Renal cortical epithelial cell (primary cell): ENCODE results near the gene CSNK1G1. TPM values are rescaled to one million over a fixed set of nuclear protein-coding genes. Genes with fewer than 3 reads are reported as not detected.
A peak's percentile ranks its signal among the peaks of the same experiment; 100 is the strongest.
"Not testable (repeated sequence)": the region's sequence is repeated elsewhere in the genome, so short reads cannot be mapped to it uniquely, and the experiment has no call there.

Experiments
- DNase-seq: peaks from one replicate; pipeline ENCODE4 v3.0.0-alpha.2; 2011; ENCODE audit warnings: low read depth
- total RNA-seq: library from RNA; depleted of rRNA; stranded (reverse); fragments of >200 nt; gene quantifications from 2 replicates; pipeline ENCODE4 v1.2.3, GENCODE V29; 2014

Gene CSNK1G1
- total RNA-seq, 1 donor from 2014 or later, result 53.5 TPM

DNA sequence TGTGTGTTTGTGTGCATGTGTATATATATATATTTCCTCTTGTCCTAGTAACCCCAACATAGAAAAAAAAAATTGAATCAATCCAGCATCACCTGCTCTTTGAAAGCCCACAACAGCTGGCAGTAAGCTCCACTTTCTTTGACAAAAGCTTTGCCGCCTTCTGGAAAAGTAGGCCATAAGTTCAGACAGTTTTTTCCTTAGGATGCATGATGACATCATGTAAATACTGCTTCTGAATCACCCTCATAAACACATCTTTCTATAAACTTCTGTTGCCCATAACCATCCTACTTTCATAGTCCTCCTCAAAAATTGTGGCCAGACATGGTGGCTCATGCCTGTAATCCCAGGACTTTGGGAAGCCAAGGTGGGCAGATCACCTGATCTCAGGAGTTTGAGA is 67.4 kb downstream of the CSNK1G1 start:
- DNase-seq, result peak; percentile 33

DNA sequence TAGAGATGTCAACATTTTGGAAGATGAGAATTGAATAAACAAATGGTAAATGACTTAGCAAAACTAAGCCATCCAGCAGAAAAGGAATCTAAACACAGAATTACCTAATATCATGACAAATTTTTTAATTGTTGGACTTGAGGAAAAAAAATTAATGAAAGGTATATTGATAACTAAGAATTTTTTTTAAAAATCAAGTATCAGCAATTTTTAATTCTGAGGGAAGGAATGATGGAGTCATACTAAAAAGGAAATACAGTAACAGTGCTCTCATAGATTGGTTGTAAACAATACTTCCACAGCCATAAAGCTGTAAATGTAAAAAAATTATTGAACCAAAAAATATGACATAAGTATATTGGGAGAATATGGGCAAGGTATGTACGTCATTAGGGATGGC is 68.0 kb downstream of the CSNK1G1 start:
- DNase-seq, result no peak

DNA sequence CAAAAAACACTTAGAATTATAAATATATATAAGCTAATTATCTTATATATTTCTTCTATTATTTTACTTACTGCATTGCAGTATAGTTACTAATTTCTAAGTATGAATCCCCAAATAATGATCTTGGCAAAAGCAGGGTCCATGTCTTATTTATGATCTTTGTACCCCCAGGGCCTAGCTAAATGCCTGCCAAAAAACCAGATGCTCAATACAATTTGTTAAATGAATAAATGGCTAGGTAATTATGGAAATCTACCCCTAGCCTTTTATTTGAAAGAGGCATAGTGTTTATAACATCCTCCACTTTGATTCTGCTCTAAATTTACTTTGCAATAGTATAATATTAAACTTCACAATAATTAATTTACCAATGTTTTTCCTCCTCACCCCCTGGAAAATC is 69.5 kb downstream of the CSNK1G1 start:
- no peak for DNase-seq

DNA sequence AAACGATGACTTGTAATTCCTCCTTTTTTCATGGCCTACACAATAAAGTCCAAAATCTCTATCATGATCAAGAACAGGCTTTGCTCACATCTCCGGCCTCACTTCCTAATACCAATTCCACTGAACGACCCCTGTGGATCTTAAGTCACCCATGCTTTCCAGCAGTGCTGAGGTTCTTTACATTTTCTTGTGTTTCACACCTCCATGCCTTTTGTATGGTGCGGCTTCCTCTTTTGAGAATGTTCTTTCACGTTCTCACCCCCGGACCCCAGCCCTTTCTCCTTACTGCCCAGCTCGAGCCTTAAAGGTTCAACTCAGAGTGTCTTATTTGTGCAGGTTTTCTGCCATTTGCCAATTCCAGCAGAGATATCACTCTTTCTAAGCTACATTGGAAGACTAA is 70.1 kb downstream of the CSNK1G1 start:
- no peak for DNase-seq

GRCh38 chr15:64285150-64285549 is 70.8 kb downstream of the CSNK1G1 start:
- DNase-seq, result no peak

DNA sequence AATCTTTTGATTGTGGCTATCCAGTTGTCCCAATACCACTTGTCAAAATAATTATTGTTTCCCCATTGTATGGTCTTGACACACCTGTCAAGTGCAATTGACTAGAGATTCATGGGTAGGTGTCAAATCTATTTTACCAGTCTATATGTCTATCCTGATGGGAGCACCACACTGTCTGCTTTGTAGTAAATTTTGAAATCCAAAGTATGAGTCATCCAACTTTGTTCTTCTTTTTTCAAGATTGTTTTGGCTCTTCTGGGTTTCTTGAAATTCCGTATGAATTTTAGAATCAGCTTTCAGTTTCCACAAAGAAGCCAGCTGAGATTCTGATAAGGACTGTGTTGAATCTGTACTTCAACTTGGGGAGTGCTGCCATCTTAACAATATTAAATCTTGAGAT is 71.9 kb downstream of the CSNK1G1 start:
- DNase-seq, result peak; percentile 75

DNA sequence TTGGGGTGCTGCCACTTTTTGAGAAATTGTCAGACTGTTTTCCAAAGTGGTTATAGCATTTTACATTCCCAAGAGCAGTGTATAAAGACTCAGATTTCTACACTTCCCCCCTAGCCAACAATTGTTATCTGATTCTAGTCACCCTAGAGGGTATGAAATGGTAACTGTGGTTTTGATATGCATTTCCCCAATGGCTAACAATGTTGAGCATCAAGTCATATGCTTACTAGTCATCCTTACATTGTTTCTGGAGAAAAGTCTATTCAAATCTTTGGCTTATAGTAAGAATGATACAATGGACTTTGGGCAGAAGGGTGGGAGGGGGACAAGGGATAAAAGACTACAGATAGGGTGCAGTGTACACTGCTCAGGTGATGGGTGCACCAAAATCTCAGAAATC is 73.3 kb downstream of the CSNK1G1 start:
- DNase-seq, result no peak

- no peak for DNase-seq
Observed at GRCh38 chr15:64279131-64279530, 76.8 kb downstream of the CSNK1G1 start.

DNA sequence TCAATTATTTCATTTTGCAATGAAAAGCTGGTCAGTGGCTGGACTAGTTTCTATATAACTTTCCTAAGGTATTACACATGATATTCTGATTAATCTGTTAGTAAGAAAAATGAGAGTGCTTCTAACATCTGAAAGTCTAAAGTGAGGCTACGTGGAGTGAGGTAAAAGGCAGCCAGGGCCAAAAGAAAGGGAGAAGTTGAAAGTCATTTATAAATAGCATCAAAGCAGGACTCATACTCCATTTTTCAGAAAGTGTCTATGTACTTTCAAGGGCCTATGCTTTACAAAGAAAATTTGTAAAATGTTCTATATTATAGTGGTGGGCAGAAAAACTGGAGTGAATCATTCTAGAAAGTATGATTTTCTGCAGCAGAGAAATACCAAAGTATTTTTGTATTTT is 80.0 kb downstream of the CSNK1G1 start:
- DNase-seq, result no peak

DNA sequence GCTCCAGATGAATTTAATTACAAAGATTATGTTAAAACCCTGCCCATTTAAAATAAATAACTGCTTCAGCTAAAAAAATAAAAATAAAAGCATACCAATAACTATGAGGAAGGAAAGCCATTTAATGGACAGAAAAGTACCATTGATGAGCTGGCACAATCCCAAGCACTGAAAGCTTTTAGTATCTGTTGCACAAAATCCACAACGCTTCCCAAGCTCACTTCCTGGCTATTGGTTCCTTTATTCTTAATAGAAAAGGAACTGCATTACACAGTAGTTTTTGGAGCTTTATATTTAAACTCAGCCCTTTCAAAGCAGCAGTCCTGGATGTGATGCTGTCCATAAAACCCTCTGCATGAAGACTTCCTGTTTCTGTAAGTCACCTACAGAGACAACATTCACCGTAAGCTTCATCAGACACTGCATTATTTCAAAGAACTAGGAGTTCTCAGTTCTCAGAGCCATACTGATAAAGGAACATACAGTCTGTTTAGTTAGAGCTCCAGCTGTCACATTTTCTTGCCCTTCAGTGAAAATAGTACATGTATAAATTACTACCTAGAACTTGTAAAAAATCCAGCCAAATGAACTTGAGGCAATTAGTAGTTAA is 81.5 kb downstream of the CSNK1G1 start:
- DNase-seq, result no peak

- DNase-seq, result no peak
Observed at GRCh38 chr15:64267331-64267973, 88.5 kb downstream of the CSNK1G1 start.

GRCh38 chr15:64265188-64265587 is 90.8 kb downstream of the CSNK1G1 start:
- DNase-seq, result not testable (repeated sequence)

GRCh38 chr15:64264502-64264901 is 91.5 kb downstream of the CSNK1G1 start:
- DNase-seq, result no peak

DNA sequence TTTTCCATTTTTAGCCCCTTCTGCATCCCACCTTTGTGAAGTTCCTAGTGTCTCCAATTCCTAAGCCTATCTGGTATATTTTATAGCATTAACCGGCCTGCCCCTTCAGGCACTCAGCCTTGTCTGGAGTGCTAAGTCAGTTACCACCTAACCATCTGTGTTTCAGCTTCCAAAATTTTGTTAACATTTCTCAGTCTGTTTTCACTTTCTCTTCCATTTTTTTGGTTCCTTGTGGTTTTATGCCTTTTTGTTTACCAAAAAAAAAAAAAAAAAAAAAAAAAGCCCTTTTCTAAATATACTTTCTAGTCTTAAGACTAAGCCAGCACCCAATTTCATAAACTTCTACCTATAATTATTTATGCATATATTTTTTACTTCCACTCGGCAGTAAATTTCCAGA is 92.4 kb downstream of the CSNK1G1 start:
- no peak for DNase-seq

DNA sequence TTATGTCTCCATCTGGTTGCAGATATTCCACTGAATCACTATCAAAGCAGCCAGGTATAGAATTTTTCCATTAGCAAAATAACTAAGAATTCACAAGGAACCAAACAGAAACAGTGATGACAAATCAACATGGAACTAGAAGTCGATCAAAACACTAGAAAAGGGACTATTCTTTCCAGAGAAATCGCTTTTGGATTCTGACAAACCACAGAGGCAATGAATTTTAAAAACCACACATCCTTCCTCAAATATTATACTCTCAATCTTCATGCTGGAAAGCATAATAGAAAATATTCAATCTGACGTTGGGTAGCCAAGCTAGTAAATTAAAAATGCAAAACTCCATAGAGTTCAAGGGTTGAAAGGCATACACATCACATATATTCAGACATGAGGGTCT is 99.9 kb downstream of the CSNK1G1 start:
- no peak for DNase-seq

- DNase-seq, result no peak
Observed at GRCh38 chr15:64251658-64252057, 104.3 kb downstream of the CSNK1G1 start.

- peak; percentile 30 for DNase-seq
Observed at GRCh38 chr15:64251121-64251520, 104.9 kb downstream of the CSNK1G1 start.

DNA sequence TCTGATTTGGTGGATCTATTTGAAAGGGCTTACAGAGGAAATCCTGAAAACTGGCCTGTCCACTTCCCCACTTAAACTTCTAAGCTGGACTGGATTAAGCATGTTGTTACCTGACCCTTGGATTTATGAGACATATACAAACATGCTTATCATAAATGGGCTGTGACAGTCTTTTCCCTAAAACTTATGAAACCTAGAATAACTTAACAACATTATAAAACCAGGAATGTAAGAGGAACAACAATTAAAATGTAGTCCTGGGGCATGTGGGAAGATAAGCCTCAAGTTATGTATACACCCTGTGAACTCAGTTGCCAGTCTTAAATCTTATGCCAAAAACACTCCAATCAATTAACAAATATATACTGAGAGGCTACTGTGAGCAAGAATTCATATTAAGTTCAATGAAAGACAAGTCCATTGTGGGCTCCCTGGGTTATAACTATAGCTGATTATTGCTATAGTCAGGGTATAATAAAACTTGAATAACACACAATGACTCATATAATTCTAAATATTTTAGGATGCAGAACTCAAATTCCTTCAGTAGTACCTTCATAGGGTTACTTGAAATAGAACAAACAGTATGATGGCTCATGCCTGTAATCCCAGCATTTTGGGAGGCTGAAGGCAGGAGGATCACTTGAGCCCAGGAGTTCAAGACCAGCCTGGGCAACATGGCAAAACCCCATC is 105.9 kb downstream of the CSNK1G1 start:
- peak; percentile 35 for DNase-seq

DNA sequence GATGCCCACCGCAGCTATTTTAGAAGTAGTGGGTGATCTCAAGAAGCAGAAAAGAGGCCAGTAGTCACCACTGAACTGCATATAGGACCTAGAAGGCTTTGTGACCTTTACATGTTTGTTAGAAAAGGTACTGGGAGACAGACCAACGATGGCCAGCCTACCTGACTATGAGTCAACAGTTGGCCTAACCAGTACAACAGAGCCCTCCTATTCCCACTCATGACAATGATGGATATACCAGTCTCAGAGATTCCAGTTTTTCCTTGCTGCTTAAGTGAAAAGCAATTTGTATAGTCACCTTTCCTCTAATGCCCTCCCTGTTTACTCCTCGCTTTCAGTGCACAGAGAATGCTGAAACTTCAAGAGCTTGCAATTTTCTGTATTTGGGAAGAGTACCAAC is 106.6 kb downstream of the CSNK1G1 start:
- peak; percentile 93 for DNase-seq

DNA sequence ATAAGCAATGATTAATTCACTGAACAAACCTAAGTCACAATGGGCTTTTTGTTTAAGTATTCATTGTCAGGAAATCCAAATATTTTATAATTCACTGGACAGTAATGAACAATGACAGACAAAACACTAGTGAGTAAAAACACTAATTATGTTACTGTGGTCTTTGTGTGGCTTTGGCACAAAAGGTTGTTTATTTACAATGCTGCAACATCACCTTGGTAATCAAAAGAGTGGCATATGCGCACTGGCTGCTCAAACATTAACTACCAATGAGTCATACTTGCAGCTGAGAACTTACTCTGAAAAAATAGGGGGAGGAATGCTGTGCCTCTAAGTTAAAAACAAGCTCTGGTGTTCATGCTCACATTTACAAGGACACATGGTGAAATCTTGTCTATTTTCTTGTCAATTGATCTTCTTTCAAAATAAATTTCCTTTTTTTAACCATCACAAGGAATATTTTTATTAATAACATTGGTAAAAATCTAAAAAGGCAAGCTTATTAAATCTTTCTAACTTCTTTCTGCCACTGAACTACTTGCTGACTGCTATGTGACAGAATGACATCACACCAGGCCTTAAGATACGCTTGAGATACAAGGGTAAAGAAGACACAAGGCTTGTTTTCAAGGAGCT is 107.9 kb downstream of the CSNK1G1 start:
- peak; percentile 99 for DNase-seq

DNA sequence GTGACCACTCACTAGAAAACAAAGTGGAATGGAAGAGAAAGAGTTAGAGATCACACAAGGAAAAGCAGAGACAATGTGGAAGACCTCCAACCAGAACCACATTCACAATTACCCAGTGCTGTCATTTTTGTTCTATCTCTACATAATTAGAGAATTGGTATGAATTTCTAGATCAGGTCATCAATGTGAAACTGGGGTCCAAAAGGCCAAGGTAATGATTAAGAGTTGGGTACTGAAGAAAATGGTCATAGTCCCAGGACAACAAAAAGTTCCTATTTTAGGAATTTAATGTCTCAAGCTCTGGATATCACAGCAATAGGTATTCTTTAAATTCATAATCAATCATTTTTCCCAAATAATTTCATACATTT is 108.5 kb downstream of the CSNK1G1 start:
- no peak for DNase-seq

DNA sequence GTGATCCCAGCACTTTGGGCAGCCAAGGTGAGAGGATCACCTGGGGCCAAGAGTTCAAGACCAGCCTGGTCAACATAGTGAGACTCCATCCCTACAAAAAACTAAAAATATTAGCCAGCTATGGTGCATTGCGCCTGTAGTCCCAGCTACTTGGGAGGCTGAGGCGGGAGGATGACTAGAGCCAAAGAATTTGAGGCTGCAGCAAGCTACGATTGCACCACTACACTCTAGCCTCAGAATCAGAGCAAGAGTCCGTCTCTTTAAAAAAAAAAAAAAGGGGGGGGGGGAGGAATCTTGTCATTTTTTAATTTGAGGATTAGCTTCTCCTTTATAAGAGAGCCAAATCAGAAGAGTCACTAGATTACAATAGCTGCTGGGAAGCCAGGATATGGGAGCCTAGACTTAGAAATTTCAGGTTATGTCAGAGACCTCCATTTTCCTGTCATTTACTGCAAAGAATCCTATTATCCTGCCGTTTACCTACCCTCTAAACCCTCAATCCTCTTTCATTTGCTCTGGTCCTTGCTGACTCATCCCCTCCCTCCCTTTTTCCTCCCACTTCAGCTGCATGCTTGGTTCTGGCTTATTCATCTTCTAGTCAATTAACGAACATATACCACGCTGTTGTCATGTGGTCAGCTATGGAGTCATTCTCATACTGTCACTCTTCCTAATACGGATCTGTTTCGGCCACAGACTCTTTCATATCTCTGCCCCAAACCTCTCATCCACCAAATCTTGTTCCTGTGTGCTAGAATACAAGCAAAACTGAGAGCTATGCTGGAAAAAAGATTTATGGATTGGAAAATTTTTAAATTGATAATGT is 109.4 kb downstream of the CSNK1G1 start:
- DNase-seq, result peak; percentile 97
